Smooth muscle cell (in vitro differentiated cells): ENCODE data around the gene TSC2. TPM values are rescaled to one million over a fixed set of nuclear protein-coding genes. Genes with fewer than 3 reads are reported as not detected.

Experiments used
- DNase-seq: peaks from one replicate; lab custom pipeline; 2025; ENCODE audit not compliant: unreplicated experiment; lab: John Stamatoyannopoulos, UW
- H2AFZ ChIP-seq: fragments of 200-600 bp; sonication (generic); 2 replicates; pipeline ENCODE4 v1.6.0; 2016; ENCODE audit warnings: antibody characterized with exemption, low read depth, mild to moderate bottlenecking
- H3F3A ChIP-seq: fragments of 200-600 bp; sonication (generic); 2 replicates; pipeline ENCODE4 v1.6.0; 2017; ENCODE audit warnings: antibody characterized with exemption, low read depth
- H3K27ac ChIP-seq: fragments of 200-600 bp; sonication (generic); 2 replicates; pipeline ENCODE4 v1.5.1; 2016; ENCODE audit warnings: low read depth, mild to moderate bottlenecking
- H3K27me3 ChIP-seq: fragments of 200-600 bp; sonication (generic); 2 replicates; pipeline ENCODE4 v1.6.1; 2016; ENCODE audit warnings: low read depth, mild to moderate bottlenecking
- H3K36me3 ChIP-seq: fragments of 200-600 bp; sonication (generic); 2 replicates; pipeline ENCODE4 v1.5.1; 2016; ENCODE audit warnings: low read depth
- H3K4me1 ChIP-seq: fragments of 200-600 bp; sonication (generic); 2 replicates; pipeline ENCODE4 v1.5.1; 2016; ENCODE audit warnings: low read depth
- H3K4me2 ChIP-seq: fragments of 200-600 bp; sonication (generic); 2 replicates; pipeline ENCODE4 v1.6.0; 2016; ENCODE audit warnings: mild to moderate bottlenecking
- H3K4me3 ChIP-seq: fragments of 200-600 bp; sonication (generic); 2 replicates; pipeline ENCODE4 v1.5.1; 2016; ENCODE audit warnings: mild to moderate bottlenecking
- H3K79me2 ChIP-seq: fragments of 200-600 bp; sonication (generic); 2 replicates; pipeline ENCODE4 v1.6.0; 2016; ENCODE audit warnings: low read depth, mild to moderate bottlenecking
- H3K9ac ChIP-seq: fragments of 200-600 bp; sonication (generic); 2 replicates; pipeline ENCODE4 v1.6.0; 2016; ENCODE audit warnings: low read depth
- H3K9me3 ChIP-seq: fragments of 200-600 bp; sonication (generic); replicated peaks from 2 replicates; pipeline ENCODE4 v1.5.1; 2016; ENCODE audit warnings: low read depth
- H4K20me1 ChIP-seq: fragments of 200-600 bp; sonication (generic); 2 replicates; pipeline ENCODE4 v1.6.0; 2016; ENCODE audit warnings: low read depth
- CTCF ChIP-seq: fragments of 200-600 bp; sonication (generic); IDR thresholded peaks from 2 replicates; pipeline ENCODE4 v1.5.1; 2017; ENCODE audit warnings: borderline replicate concordance, mild to moderate bottlenecking, antibody characterized with exemption; ENCODE audit not compliant: insufficient read depth, poor library complexity, severe bottlenecking
- WGBS: methylation state at CpG from one replicate; pipeline ENCODE4 v1.1.7; 2016; ENCODE audit warnings: low lambda C conversion rate; 5-methylcytosine and 5-hydroxymethylcytosine counted together
- polyA plus RNA-seq: library from polyadenylated mRNA; unstranded; fragments of >200 nt; fragmentation: Nextera tagmentation; extraction: Ambion mirVana; gene quantifications from 2 replicates; pipeline ENCODE4 v1.2.1, GENCODE V29; 2016
- total RNA-seq: library from RNA; depleted of rRNA; stranded (reverse); fragments of >200 nt; gene quantifications from 2 replicates; pipeline ENCODE4 v1.2.3, GENCODE V29; 2014

The TSC2 gene
- total and polyA plus RNA-seq, 2 experiments from 2014 or later = 64.5 to 74.7 TPM

GRCh38 chr16:2029350-2029749 lies 18.4 kb upstream of the TSC2 start:
- Histone ChIP-seq H3K9ac (no peak overlapping the region), H3K36me3 (no peaks in the 10 kb centered on the region), H4K20me1 (peaks cover 12% of the 10 kb centered on the region), H3K27ac (no peak overlapping the region), H3K27me3 (no peaks in the 10 kb centered on the region), H3K4me3 (no peak overlapping the region), H3F3A (no peaks in the 10 kb centered on the region), H3K9me3 (no peaks in the 10 kb centered on the region), H3K79me2 (peaks cover 15% of the 10 kb centered on the region), H3K4me1 (peaks cover 14% of the 10 kb centered on the region), H2AFZ (no peak overlapping the region), H3K4me2 (no peak overlapping the region)
- 86% methylated on average over 20 of the region's 22 CpGs for WGBS
- no peak for DNase-seq
- TF ChIP-seq CTCF = no peak

DNA sequence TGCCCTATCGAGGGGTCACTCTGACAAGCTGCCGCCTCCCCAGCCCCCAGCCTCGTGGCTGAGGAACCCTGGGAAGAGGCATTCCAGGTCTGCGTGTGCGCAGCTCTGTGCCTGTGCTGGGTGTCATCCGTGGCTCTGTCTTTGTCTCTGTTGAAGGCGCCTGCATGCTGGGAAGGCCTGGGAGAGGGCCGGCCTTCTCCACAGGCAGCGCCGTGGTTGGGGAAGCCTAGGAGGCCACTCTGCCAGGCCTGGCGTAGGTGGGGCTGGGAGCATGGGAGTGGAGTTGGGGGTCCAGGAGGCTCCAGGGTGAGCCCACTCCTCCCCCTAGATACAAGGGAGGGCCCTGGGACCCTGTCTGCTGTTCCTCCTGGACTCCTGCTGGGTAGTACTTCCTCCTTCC lies 17.7 kb upstream of the TSC2 start:
- Histone ChIP-seq H4K20me1 (peaks cover 12% of the 10 kb centered on the region), H3K79me2 (peaks cover 15% of the 10 kb centered on the region), H2AFZ (no peak overlapping the region), H3F3A (no peaks in the 10 kb centered on the region), H3K4me2 (no peak overlapping the region), H3K27ac (no peak overlapping the region), H3K9me3 (no peaks in the 10 kb centered on the region), H3K27me3 (no peaks in the 10 kb centered on the region), H3K9ac (no peak overlapping the region), H3K4me3 (no peak overlapping the region), H3K4me1 (peaks cover 14% of the 10 kb centered on the region), H3K36me3 (no peaks in the 10 kb centered on the region)
- DNase-seq = no peak
- no peak for TF ChIP-seq CTCF
- 89% methylated on average over 11 of the region's 11 CpGs for WGBS

- no peak for DNase-seq
- no peak for TF ChIP-seq CTCF
- no peaks in the 10 kb centered on the region for H3K27me3 ChIP-seq
- no peak overlapping the region for H2AFZ ChIP-seq
- H3K9ac ChIP-seq = no peak overlapping the region
- no peaks in the 10 kb centered on the region for H3K36me3 ChIP-seq
- H3K4me2 ChIP-seq = no peak overlapping the region
- no peak overlapping the region for H3K4me3 ChIP-seq
- H3K4me1 ChIP-seq = peaks cover 23% of the 10 kb centered on the region
- no peaks in the 10 kb centered on the region for H3K9me3 ChIP-seq
- peaks cover 15% of the 10 kb centered on the region for H3K79me2 ChIP-seq
- peaks cover 12% of the 10 kb centered on the region for H4K20me1 ChIP-seq
- no peaks in the 10 kb centered on the region for H3F3A ChIP-seq
- WGBS = 93% methylated on average over 10 of the region's 11 CpGs
- no peak overlapping the region for H3K27ac ChIP-seq
Measured at GRCh38 chr16:2031081-2031577, 16.7 kb upstream of the TSC2 start.

DNA sequence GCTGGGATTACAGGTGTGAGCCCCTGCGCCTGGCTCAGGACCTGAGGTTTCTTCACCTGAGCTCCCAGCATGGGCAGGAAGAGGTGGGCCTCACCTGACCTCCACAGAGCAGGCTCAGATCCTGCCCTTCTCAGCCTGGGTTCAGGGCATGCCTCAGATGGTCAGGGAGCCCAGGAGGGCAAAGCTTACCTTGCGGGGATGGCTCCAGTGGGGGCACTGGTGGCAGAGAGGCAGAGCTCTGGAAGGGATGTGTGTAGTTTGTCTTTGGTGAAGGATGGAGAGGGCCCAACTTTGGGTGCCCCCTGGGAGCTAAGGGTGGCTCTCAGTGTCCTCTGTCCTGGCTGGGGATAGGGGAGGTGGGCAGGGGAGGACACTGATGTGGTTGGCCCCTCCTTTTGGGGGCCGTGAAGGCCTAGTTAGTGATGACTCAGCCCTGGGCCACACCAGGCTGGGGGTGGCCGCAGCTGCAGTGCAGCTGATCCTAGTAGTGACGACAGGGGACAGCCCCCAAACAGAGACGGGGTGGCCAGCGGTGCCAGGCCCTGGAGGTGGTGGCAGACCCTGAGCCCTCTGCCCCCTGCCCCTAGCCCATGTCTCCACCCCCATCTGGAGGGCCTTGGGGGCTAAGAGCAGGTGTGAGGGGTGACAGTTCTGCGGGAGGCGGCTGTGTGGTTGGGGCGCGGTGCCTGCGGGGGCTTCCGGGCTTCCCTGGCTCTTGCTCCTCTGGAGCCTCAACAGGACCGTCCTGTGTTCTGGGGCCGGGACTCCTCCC lies 15.3 kb upstream of the TSC2 start:
- no peaks in the 10 kb centered on the region for H3F3A ChIP-seq
- peak overlapping the region; percentile 80 for H3K27ac ChIP-seq
- H3K79me2 ChIP-seq = peaks cover 10% of the 10 kb centered on the region
- no peaks in the 10 kb centered on the region for H3K36me3 ChIP-seq
- no peak for TF ChIP-seq CTCF
- H3K4me3 ChIP-seq = no peak overlapping the region
- peak overlapping the region; percentile 30 for H3K9ac ChIP-seq
- DNase-seq = no peak
- peaks cover 23% of the 10 kb centered on the region for H3K4me1 ChIP-seq
- peaks cover 12% of the 10 kb centered on the region for H4K20me1 ChIP-seq
- 74% methylated on average over 13 of the region's 15 CpGs for WGBS
- peak overlapping the region; percentile 74 for H3K4me2 ChIP-seq
- no peaks in the 10 kb centered on the region for H3K27me3 ChIP-seq
- no peaks in the 10 kb centered on the region for H3K9me3 ChIP-seq
- H2AFZ ChIP-seq = no peak overlapping the region
